GM23248 (cell line): Measurements from ENCODE around the gene RXFP4. TPM values are rescaled to one million over a fixed set of nuclear protein-coding genes. Genes with fewer than 3 reads are reported as not detected.

Experiments
- DNase-seq: peaks from one replicate; pipeline ENCODE4 v3.0.0-alpha.2; 2015
- H2AFZ ChIP-seq: fragments of 200-600 bp; sonication (generic); 2 replicates; pipeline ENCODE4 v1.6.1; 2016; ENCODE audit warnings: antibody characterized with exemption
- H3F3A ChIP-seq: fragments of 200-600 bp; sonication (generic); 2 replicates; pipeline ENCODE4 v1.6.1; 2016; ENCODE audit warnings: mild to moderate bottlenecking, antibody characterized with exemption, mixed run types; ENCODE audit not compliant: insufficient read depth
- H3K27ac ChIP-seq: fragments of 200-600 bp; sonication (generic); 2 replicates; pipeline ENCODE4 v1.5.1; 2016; ENCODE audit warnings: mild to moderate bottlenecking
- H3K27me3 ChIP-seq: fragments of 200-600 bp; sonication (generic); replicated peaks from 2 replicates; pipeline ENCODE4 v1.6.1; 2016; ENCODE audit warnings: mild to moderate bottlenecking; ENCODE audit not compliant: insufficient read depth
- H3K36me3 ChIP-seq: fragments of 200-600 bp; sonication (generic); 2 replicates; pipeline ENCODE4 v1.6.1; 2016; ENCODE audit warnings: low read depth, mild to moderate bottlenecking
- H3K4me1 ChIP-seq: fragments of 200-600 bp; sonication (generic); 2 replicates; pipeline ENCODE4 v1.6.1; 2016; ENCODE audit warnings: mild to moderate bottlenecking; ENCODE audit not compliant: insufficient read depth
- H3K4me2 ChIP-seq: fragments of 200-600 bp; sonication (generic); one replicate; pipeline ENCODE4 v1.6.1; 2016; ENCODE audit warnings: mild to moderate bottlenecking; ENCODE audit not compliant: unreplicated experiment
- H3K4me3 ChIP-seq: fragments of 200-600 bp; sonication (generic); 2 replicates; pipeline ENCODE4 v1.5.1; 2016; ENCODE audit warnings: mild to moderate bottlenecking
- H3K79me2 ChIP-seq: fragments of 200-600 bp; sonication (generic); 2 replicates; pipeline ENCODE4 v1.6.1; 2016; ENCODE audit warnings: mild to moderate bottlenecking; ENCODE audit not compliant: insufficient read depth
- H3K9ac ChIP-seq: fragments of 200-600 bp; sonication (generic); 2 replicates; pipeline ENCODE4 v1.6.1; 2016; ENCODE audit warnings: mild to moderate bottlenecking
- H3K9me2 ChIP-seq: fragments of 200-600 bp; sonication (generic); 2 replicates; pipeline ENCODE4 v1.6.1; 2016; ENCODE audit warnings: mixed run types, mild to moderate bottlenecking, moderate library complexity; ENCODE audit not compliant: insufficient read depth
- H3K9me3 ChIP-seq: fragments of 200-600 bp; sonication (generic); one replicate; pipeline ENCODE4 v1.6.1; 2017; ENCODE audit warnings: low read depth
- H4K20me1 ChIP-seq: fragments of 200-600 bp; sonication (generic); 2 replicates; pipeline ENCODE4 v1.6.0; 2016; ENCODE audit not compliant: insufficient read depth
- EZH2 ChIP-seq: fragments of 200-600 bp; sonication (generic); IDR thresholded peaks from 2 replicates; pipeline ENCODE4 v1.6.1; 2018; ENCODE audit warnings: antibody characterized with exemption, mild to moderate bottlenecking; ENCODE audit not compliant: insufficient read depth, poor library complexity, severe bottlenecking
- EZH2phosphoT487 ChIP-seq: fragments of 200-600 bp; sonication (generic); IDR thresholded peaks from 2 replicates; pipeline ENCODE4 v1.6.1; 2018; ENCODE audit warnings: antibody characterized with exemption, moderate library complexity, mild to moderate bottlenecking, low read depth; ENCODE audit not compliant: insufficient read depth
- whole genome bisulfite sequencing, 2 experiments: methylation state at CpG; one replicate each; pipeline ENCODE4 v1.1.6; 2015 to 2017; ENCODE audit warnings: low lambda C conversion rate in 2 of 2, low coverage in 1 of 2; ENCODE audit errors: missing lambda C conversion rate in 2 of 2; 5-methylcytosine and 5-hydroxymethylcytosine counted together
- in situ Hi-C: fragments of 300-500 bp; cut with MboI; formaldehyde crosslinking; loops from 2 replicates; pipeline ENCODE4 v1.15.0; 2020
- polyA plus RNA-seq: library from polyadenylated mRNA; unstranded; fragments of >200 nt; fragmentation: Nextera tagmentation; extraction: Ambion mirVana; gene quantifications from 2 replicates; pipeline ENCODE4 v1.2.1, GENCODE V29; 2016
- total RNA-seq: library from RNA; depleted of rRNA; stranded (reverse); fragments of >200 nt; shearing (Covaris generic); gene quantifications from 2 replicates; pipeline ENCODE4 v1.2.3, GENCODE V29; 2014

The RXFP4 gene
- total and polyA plus RNA-seq, 2 experiments from 2014 or later: 0.39 TPM; not detected in 1

DNA sequence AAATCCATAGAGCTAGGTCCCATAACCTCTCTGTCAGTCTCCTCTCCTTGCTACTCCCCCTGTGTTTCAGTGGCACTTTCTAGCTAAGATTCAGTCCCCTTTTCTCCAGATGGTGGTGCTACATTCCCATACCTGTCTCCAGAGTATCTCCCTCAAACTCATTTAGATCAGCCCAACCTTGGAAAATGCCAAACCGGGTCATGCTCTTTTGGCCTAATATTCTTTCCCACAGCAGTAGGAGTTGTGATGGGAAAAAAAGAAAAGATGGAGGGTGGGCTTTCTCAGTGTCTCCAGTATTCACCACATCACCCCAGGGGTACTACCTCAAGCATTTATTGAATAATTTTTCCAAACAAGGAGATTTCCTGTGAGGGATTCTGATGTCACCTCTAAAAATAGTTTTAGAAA is 3.2 kb upstream of the RXFP4 start:
- 6% methylated on average over 1 of the region's 1 CpG for WGBS, 2 experiments
- Histone ChIP-seq H3K27me3 (no peaks in the 10 kb centered on the region), H3K9me2 (no peaks in the 10 kb centered on the region), H3K36me3 (no peaks in the 10 kb centered on the region), H3K79me2 (peaks cover 9% of the 10 kb centered on the region), H4K20me1 (no peaks in the 10 kb centered on the region), H2AFZ (no peak overlapping the region), H3K4me3 (no peak overlapping the region), H3K4me1 (peaks cover 18% of the 10 kb centered on the region), H3K4me2 (no peak overlapping the region), H3K9ac (no peak overlapping the region), H3F3A (peaks cover 12% of the 10 kb centered on the region), H3K9me3 (no peaks in the 10 kb centered on the region), H3K27ac (peak overlapping the region; percentile 4; the same call in 1 of the 2 replicates)
- TF ChIP-seq EZH2phosphoT487 (no peak), EZH2 (no peak)
- in situ Hi-C loops: no loop called here
- DNase-seq: peak; percentile 72

DNA sequence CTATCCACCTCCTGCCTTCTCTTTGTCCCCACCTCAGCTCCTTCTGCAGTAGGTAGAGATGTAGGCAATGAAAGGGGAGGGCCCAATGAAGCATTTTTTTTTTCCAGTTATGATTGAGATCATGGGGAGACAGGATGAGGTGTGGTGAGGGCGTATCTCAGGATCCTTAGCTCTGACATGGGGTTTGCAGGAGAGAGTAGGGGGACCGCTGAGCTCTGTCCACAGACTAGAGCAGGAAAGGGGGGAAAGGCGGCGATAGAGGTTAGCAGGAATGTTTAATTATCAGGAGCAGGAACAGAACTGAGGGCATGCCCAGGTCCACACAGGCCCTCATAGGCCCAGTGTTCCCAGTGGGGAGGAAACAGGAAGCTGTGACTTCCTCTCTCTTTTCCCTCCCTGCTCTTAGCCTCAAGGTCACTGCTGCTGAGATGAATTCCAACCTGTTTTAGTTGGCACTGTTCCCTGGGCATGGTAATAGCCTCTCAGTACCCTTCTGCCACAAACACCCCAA is 901 bp upstream of the RXFP4 start:
- TF ChIP-seq EZH2phosphoT487: no peak
- no peak for TF ChIP-seq EZH2
- Histone ChIP-seq H3K27ac (peak overlapping the region; percentile 23), H3K9ac (no peak overlapping the region; the same call in 1 of the 2 replicates)

DNA sequence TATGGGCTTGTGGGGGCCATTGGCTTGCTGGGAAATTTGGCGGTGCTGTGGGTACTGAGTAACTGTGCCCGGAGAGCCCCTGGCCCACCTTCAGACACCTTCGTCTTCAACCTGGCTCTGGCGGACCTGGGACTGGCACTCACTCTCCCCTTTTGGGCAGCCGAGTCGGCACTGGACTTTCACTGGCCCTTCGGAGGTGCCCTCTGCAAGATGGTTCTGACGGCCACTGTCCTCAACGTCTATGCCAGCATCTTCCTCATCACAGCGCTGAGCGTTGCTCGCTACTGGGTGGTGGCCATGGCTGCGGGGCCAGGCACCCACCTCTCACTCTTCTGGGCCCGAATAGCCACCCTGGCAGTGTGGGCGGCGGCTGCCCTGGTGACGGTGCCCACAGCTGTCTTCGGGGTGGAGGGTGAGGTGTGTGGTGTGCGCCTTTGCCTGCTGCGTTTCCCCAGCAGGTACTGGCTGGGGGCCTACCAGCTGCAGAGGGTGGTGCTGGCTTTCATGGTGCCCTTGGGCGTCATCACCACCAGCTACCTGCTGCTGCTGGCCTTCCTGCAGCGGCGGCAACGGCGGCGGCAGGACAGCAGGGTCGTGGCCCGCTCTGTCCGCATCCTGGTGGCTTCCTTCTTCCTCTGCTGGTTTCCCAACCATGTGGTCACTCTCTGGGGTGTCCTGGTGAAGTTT is 550 bp downstream of the RXFP4 start:
- no peaks in the 10 kb centered on the region for H3K79me2 ChIP-seq
- no peak for TF ChIP-seq EZH2
- no peak for TF ChIP-seq EZH2phosphoT487
- no peaks in the 10 kb centered on the region for H3K9me3 ChIP-seq
- no peak overlapping the region for H3K9ac ChIP-seq
- peak; percentile 20 for DNase-seq
- no peak overlapping the region for H3K4me2 ChIP-seq
- H4K20me1 ChIP-seq: no peaks in the 10 kb centered on the region
- peaks cover 13% of the 10 kb centered on the region for H3K36me3 ChIP-seq
- in situ Hi-C loops: no loop called here
- no peaks in the 10 kb centered on the region for H3K27me3 ChIP-seq
- no peak overlapping the region for H2AFZ ChIP-seq
- H3K27ac ChIP-seq: no peak overlapping the region
- H3F3A ChIP-seq: peaks cover 33% of the 10 kb centered on the region
- 81 to 85% methylated on average over 25 to 28 of the region's 29 CpGs for WGBS, 2 experiments
- no peaks in the 10 kb centered on the region for H3K9me2 ChIP-seq
- no peak overlapping the region for H3K4me3 ChIP-seq
- H3K4me1 ChIP-seq: peaks cover 11% of the 10 kb centered on the region

More for the DNA sequence above, 901 bp upstream of the RXFP4 start:
- Histone ChIP-seq H4K20me1 (no peaks in the 10 kb centered on the region), H3K9me3 (no peaks in the 10 kb centered on the region), H3K9me2 (no peaks in the 10 kb centered on the region), H3K27me3 (no peaks in the 10 kb centered on the region), H3K4me2 (no peak overlapping the region), H2AFZ (peak overlapping the region; percentile 39; the same call in 1 of the 2 replicates), H3F3A (peaks cover 24% of the 10 kb centered on the region), H3K36me3 (no peaks in the 10 kb centered on the region), H3K4me3 (no peak overlapping the region), H3K4me1 (peaks cover 11% of the 10 kb centered on the region), H3K79me2 (no peaks in the 10 kb centered on the region)
- in situ Hi-C loops: no loop called here
- WGBS, 2 experiments: 84 to 85% methylated on average over 4 of the region's 4 CpGs
- peak; percentile 55 for DNase-seq

DNA sequence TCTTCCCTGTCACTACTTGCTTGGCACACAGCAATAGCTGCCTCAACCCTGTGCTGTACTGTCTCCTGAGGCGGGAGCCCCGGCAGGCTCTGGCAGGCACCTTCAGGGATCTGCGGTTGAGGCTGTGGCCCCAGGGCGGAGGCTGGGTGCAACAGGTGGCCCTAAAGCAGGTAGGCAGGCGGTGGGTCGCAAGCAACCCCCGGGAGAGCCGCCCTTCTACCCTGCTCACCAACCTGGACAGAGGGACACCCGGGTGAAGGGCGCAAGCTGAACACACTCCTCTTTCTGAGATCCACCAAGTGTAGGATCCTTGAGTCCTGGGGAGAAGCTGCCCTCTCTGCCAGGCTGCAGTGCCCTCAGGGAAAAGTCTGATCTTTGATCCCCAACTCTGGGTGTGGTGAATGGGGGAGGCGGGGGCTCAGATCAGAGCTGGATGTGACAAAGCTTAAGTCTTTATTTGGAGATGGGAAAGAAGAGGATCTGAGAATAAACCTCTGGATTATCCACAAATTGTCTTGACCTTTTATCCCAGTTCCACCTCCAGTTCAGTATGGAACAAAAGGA is 1.2 kb downstream of the RXFP4 start:
- peaks cover 11% of the 10 kb centered on the region for H3K4me1 ChIP-seq
- H3K27me3 ChIP-seq: no peaks in the 10 kb centered on the region
- H3K27ac ChIP-seq: 0 out of 2 replicates have a peak overlapping the region, but pooled peaks have one; percentile 20
- in situ Hi-C loops: no loop called here
- H3K79me2 ChIP-seq: no peaks in the 10 kb centered on the region
- no peaks in the 10 kb centered on the region for H3K9me2 ChIP-seq
- no peaks in the 10 kb centered on the region for H4K20me1 ChIP-seq
- H3K4me2 ChIP-seq: no peak overlapping the region
- no peak overlapping the region for H3K4me3 ChIP-seq
- H3K36me3 ChIP-seq: peaks cover 20% of the 10 kb centered on the region
- WGBS, 2 experiments: 62 to 73% methylated on average over 9 to 11 of the region's 11 CpGs
- H3K9ac ChIP-seq: no peak overlapping the region
- H2AFZ ChIP-seq: no peak overlapping the region
- TF ChIP-seq EZH2 (no peak), EZH2phosphoT487 (no peak)
- H3F3A ChIP-seq: peaks cover 40% of the 10 kb centered on the region
- H3K9me3 ChIP-seq: no peaks in the 10 kb centered on the region
- DNase-seq: peak; percentile 23
